Erythroblast (primary cell): ENCODE results near the gene IKZF3.

Experiments used
- GATA1 ChIP-seq: IDR thresholded peaks from 2 replicates; pipeline ENCODE4 v1.6.1; 2011; ENCODE audit warnings: low read depth, mild to moderate bottlenecking, control low read depth, low read length, moderate library complexity
- POLR2A ChIP-seq: IDR thresholded peaks from 2 replicates; pipeline ENCODE4 v1.6.1; 2011; ENCODE audit warnings: mild to moderate bottlenecking, low read length

DNA sequence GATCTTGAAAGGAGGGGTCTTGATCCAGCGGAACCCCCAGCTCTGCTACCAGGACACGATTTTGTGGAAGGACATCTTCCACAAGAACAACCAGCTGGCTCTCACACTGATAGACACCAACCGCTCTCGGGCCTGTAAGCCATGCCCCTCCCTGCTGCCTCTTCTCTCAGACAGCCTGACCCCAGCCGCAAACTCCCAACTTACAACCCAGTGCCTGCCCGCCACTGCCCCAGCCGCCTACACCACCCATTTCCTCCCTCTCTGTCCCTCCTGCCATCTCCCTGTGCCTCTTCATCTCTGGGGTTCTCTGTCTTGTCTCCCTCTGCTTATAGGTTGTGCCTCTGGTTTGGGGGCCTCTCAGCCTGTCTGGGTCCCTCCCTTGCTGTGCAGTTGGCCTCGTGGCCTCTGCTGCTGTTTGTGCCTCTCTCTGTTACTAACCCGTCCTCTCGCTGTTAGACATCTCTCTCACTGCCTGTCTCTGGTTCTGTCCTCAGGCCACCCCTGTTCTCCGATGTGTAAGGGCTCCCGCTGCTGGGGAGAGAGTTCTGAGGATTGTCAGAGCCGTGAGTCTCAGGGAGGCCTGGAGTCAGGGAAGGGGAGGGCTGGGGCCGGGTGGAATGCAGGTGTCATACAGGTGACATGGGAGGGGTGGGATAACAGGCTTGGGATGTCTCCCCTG, 154.7 kb downstream of the IKZF3 start:
- no peak for TF ChIP-seq POLR2A
- no peak for TF ChIP-seq GATA1
